AG20443 (cell line): ENCODE data around the gene HOXB1.

Source experiments
- DNase-seq: peaks from one replicate; pipeline ENCODE4 v3.0.0; 2012; ENCODE audit warnings: low spot score, mixed read lengths

HOXB1 gene

DNA sequence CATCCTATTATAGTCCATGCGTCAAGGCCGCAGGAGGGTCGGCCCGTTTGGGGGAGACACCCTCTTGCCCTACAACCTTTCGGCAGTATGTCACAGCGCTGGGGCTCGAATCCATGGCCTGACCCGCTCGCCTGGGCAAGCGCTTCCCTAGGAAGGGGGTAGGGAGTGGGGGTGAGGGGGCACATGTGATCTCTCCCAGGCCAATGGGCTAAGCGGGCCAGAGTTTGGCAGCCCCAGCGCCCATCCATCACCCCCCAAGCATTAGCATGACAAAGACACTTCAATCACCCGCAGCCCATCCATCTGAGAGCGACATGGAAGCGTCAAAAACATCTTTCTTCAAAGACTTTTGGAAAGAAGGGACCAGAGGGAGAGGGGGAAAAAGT lies at the start of gene HOXB1:
TSS of gene HOXB1 (minus strand) at position 125 of the 386 bp plus-strand sequence. CDS start at position 18, 107 bp downstream.
- DNase-seq = no peak

DNA sequence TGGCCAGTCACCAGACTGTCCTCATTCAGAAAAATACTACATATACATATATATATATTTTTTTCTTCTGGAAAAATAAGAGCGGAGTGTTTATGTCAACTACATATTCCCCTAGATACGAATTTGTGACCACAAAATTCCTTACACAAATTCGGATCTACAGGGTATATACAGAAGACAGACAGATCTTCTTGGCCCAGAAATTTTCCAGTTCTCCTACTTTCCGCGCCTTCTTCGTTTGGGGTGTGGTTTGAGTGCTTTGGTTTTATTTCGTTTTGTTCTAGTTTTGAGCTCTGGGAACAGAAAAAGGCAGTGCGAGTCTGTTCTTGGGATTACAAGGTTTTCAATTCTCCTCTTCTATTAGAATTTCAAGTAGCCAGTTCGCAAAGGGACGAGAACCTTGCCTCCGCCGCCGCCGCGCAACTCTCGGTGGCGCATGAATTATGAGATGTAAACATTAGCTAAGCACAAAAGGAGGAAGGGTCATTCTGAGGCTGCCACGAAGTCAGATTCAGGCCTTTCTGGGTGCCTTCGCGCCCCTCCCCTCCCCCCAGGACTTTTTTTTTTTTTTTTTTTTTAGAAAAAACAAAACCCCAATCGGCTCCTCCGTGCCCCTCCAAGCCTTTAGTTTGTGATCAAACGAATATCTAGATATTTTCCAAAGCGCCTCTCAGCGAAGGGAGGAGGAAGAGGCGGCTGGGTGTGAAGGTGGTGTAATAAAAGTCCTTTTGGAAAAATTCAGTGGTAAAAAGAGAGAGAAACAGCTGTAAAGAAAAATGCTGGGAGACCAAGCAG lies 49.1 kb upstream of the HOXB1 start:
- no peak for DNase-seq

DNA sequence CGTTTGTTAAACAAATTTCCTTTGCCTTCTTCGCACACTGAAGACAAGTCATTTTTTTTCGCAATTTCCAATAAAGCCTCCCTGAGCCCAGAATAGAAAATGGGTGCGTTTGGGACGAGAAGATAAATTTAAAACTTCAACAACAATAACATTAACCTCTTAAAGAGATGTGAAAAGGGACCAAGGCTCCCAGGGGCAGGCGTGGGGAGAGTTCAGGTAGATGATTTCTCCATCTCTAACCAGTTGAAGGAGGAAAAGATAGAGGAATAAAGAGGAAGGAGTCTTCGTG lies 48.6 kb upstream of the HOXB1 start:
- DNase-seq = no peak

DNA sequence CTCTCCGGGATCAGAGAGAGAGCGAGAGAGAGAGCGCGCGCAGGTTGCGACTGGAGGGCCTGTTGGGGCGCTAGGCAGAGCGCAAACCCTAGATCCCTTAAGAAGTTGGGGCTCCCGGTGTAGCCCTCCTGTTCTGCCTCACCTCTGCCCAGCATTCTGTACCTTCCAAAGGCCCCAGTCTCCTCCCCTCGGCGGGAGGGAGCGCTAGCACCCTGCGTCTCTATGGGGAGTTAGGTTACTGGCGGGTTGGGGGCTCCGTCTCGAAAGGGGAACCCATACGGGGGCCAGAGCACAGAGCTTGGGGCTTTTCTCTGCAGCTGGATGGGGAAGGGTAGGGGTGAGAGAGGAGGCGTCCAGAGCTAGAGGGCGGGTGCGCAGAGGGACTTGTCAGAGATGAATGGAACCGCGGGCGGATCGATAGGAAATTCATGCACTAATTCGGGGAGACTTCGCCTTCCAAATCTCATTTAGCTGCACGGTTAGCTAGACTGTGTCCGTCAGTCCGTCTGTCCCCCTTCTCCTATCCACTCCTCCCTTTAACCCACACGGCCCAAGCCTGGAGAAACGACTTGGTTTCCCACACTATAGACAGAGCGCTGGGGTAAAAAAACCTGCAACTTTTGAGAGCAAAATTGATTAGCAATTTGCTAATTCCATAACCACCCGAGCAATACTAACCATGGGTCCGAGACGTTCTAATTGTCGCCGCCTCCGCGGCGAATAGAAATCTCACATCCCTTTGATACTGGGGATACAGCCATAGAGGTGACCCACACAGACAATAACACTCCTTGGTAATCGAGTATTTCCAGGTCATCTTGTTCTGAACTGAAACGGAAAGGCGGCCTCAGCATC lies 48.0 kb upstream of the HOXB1 start:
- no peak for DNase-seq

DNA sequence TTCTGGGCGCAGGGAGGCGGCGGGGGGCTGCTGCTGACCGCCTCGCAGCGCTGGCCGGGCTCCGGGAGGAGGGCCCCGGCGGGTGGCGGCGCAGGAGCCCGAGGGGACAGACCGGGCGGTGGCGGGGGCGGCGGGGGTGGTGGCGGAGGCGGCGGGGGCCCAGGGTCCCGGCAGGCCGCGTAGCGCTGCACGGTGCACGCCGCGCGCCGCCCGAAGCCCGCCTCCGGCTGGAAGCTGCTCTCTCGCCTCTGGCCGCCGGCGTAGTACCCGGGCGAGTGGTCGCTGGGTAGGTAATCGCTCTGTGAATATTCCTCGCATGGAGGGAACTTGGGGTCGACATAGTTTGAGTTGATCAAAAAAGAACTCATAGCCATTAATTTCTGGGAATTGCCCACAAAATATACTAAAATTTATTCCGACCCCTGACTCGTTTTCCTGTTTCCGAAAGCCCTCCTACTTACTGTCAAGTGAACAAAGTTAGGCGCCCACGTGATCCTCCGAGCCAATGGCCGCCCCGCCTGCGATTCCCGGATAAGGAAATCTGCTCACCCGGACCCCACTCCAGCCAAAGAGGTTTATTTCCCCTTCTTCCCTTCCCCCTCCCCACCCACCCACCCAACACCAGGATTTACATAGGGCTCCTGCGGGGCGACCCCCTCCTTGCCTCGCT lies 47.3 kb upstream of the HOXB1 start, which contains the start of gene HOXB4:
TSS of gene HOXB4 (minus strand) at position 405 of the 670 bp plus-strand sequence. CDS start at position 374, 31 bp downstream.
- DNase-seq = peak; percentile 79

DNA sequence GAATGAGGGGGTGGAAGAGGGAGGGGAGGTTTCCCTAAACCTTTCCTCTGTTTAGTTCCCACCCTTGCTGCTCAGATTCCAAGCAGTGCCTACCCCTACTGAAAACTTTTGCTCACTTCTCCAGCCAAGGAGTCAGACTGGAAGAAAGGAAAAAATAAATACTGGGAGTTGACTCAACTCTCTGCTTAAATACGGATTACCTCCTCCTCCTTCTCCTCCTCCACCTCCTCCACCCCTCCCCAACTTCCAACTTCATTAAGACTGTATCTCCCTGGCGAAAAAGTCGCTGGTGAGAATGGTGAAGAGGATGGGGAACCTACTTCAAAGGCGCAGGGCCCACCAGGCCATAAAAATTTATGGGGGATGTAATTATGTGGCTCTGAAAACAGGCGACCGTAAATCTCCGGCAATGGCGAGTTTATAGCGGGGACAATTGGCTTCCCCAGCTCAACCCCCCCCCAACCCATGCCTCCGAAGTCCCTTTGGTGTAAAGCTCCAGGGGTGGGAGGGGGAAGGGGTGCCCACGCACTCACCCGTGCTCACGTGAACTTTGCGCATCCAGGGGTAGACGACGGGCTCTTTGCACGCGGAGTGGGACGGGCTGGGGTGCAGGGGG lies 46.6 kb upstream of the HOXB1 start:
- peak; percentile 40 for DNase-seq

DNA sequence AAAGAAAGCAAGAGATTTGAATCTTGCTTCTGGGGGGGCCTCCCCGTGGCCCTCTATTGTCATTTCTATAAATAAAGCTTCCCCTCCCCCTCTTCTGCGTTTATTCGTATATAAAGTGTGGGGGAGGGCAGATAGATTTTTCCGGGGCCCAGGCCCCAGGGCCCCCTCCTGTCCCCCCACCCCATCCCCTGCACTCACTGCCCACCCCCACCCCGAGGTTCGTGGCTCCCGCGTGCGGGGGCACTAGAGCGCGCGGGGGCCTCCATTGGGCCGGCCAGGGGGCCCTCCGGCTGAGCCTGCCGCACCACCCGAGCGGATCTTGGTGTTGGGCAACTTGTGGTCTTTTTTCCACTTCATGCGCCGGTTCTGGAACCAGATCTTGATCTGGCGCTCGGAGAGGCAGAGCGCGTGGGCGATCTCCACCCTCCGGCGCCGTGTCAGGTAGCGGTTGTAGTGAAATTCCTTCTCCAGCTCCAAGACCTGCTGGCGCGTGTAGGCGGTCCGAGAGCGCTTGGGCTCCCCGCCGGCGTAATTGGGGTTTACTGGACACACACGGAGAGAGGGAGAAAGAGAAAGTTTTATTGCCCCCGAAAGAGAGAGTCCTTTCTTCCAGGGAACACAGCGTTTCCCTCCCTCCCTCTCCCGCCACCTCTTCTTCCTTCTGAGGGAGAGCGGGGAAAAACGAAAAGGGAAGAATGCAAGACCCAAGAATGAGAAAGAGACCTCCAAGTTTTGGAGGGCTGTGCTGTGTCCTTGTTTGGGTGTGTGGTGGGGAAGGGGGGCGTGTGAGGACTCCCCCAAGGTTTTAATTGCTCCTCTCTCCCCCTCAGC lies 45.9 kb upstream of the HOXB1 start:
- DNase-seq = no peak

DNA sequence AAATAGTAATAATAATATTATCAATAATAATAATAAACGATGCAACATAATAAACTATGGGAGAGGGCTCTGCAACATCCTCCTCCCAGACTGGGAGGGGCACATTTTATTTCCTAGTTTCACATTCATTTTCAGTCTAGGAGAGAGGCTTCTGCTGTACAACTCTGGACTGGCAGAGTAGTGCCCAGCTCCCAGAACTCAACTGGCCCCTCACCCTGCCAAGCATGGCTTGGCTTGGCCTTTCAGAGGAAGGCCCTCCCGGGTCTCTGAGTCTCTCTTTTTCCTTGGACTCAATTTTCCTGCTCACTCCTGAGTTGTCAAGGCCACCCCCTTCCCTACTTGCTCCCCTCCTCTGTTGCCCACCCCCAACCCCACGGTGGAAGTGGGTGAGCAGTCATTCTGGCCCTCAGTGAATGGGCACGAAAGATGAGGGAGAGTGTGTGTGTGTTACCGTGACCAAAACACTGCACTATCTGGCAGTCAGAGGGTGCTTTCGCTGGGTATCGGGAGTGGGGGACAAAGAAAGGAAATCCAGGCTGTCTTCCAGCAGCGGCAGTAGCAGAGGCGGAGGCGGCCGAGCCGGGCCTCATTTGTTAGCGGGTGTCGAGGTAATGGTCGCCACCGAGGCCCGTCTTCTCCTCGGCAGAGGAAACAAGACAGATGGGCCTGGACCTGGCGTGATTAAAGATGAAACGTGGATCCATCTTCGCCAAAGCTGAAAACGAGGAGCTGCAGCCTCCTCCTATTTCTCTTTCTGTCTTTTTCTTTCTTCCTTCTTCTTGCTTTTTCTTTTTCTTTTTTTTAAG lies 45.1 kb upstream of the HOXB1 start:
- no peak for DNase-seq

DNA sequence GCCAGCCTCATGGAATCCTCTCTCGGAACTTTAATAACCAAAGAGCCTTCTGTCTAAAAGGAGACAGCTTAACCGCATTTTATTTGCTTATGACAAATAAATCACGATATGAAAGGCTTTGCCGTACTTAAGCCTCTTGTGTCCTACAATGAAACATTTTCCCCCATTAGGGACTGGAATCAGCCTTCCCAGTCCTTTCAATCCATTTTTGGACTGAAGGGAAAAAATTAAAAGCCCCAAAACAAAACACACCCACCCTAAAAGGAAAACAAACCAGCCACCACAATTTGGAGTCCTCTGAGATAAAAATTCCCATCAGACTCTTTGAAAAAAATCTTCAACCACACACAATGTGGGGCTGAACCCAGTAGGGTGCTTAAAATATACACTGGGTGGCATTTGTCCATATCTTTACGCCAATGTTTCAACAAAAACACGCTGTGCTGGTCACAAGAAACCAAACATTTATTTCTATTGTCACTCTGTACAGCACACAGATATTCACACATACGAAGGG lies 44.3 kb upstream of the HOXB1 start:
- DNase-seq = no peak

DNA sequence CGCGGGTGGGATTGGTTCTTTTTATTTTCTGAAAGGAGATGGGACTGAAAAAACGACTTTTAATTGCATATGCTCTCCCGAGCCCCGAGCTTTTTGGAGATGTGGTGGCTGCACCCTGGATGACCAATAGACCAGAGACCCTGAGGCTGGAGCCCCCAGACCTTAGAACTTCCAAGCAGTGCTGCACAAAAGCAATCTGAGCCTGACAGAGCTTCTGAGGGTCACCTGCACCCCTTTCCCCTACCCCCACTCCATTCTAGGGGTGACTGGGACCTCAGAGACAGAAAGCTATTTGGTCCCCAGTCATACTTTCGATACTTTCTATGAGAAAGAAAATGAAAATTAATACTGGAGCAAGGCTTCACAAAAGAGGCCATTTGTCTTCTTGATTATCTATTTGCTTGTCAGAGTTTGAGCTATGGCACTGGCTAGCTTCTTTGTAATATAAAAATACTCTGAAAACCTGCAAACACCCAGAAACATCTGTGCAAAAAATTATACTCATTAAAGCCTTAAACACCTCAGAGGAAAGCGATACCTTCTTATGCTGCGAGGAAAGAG lies 43.8 kb upstream of the HOXB1 start:
- DNase-seq = no peak

DNA sequence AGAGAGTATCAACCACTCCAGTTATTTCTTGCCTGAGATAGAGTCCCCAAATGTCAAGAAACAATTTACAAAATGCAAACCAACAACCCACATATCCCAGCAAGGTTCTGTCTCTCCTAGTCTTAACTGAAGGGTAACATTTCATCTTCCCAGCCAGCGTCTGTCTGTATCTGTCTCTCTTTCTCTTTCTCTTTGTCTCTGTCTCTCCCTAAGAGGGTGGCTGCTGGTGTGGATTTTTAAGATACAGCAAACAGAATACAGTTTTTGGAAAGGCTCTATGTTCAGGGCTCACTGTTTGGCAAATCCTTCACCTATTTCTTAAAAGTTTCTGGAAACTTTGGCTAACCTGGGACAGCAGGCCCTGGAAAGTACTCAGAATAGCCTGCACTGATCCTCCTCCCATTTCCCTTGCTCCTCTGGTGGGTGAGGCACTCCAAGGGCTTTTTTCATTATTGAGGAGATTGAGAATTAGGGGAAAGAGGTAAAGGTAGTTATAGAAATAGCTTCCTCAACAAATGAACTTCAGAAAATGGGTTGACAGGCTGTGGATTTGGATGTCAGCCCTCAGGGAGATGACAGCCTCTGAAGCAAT lies 41.1 kb upstream of the HOXB1 start:
- DNase-seq = no peak

DNA sequence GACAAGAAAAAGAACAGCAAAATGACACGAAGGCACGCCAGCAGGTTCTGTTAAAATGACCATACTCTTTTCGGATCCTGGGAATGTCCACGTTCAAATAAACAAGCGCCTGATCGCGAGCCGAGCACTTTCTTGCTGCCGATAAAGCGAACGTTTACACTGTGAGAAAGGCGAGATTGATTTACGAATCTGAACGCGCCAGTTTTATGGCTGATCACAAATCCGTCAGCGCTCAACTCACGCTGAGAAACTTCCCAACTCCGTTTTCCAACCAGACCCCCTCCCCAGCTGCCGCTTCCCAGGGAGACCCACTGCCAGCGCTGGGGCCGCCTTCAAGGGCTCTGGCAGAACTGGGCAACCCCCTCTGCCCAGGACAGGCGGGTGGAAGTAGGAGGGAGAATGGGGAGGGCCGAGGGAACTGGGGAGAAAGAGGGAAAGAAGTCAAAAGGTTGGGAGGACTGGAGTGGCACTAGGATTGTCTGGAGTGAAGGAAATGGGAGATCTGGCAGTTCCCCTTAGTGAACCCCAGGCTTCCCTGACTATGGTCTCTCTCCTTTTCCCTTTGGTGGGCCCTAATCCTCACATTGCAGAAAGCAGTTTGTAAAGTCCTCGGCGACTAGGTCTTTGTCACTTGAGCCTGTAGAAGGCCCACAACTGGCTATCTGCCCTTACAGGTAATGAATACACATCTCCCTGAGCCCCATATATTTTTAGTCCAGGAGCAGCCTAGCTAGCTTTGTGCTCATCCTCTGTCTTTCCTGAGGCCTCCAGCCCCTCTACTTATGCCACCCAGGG lies 40.4 kb upstream of the HOXB1 start:
- DNase-seq = no peak

DNA sequence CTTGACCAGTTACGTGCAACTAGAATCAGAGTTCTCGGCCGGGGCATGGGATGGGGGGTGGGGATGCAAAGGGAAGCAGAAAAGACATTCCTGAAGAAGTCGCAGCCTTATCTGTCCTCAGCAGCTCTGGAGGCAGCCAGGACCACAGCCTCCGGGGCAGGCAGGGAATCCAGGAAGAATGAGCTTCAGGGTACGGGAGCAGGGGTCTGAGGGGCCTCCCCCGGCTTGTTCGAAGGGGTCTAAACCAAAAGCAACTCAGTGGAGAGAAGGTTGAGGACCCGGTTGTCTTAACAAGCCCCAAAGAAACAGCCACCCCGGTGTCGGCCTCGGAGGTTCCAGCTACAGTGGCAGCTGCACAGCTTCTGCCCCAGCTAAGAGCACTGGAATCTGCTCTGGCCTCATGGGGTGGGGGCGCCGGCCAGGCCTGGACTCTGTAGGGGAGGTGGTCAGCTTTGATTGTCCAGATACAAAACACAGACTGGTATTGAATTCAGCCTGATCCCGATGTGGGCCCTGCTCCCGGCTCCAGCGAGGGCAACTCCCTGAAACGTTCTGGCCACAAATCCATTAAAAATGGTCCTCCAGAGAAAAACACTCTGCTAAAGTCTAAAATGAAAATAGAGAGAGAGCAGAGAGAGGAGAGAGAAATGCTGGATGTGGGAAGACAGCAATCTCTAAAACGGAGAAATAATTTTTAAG lies 39.7 kb upstream of the HOXB1 start:
- peak; percentile 30 for DNase-seq

DNA sequence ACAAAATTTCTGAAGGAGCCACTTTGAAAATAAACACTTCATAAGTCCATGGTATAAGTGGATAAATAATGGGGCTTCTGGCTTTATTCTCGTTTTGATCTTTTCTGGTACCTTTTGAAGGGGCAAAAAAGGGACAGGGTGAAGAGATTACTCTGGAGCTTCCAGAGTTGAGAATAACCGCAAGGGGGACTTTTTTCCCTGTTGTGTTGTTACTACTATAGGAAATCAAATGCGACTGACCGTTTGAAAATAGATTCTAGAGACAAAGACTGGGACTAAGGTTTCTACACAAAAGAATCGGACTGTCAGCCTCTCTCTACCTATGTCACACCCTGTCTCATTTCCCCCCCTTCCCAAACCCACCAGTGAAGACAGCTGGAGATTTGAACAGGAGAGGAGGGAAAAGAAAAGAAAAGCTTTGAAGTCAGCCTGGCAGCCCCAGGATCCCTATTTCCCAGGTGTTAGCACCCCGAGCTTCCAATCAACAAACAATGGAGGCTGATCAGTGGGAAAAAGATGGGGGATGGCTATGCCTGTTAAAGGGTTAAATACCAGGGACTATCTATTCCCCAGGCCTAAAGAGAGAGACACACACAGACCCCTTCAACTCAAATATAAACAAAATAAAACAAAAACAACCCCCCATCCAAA lies 39.0 kb upstream of the HOXB1 start:
- no peak for DNase-seq

DNA sequence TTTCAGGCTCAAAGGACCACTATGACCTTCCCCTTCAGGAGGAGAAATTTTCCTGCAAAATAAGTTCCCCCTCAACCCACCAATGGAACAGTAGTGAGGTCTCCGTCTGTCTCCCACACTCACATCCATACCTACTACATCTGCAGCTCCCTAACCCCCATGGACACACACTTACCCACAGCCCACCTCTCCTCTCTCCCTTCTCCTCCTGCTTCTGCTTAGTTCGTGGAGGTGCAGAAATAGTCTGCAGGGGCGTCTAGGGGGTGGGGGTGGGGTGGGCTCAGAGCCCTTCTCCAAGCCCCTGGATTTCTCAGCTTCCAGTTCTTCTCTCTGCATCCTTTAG lies 38.4 kb upstream of the HOXB1 start:
- DNase-seq = no peak

DNA sequence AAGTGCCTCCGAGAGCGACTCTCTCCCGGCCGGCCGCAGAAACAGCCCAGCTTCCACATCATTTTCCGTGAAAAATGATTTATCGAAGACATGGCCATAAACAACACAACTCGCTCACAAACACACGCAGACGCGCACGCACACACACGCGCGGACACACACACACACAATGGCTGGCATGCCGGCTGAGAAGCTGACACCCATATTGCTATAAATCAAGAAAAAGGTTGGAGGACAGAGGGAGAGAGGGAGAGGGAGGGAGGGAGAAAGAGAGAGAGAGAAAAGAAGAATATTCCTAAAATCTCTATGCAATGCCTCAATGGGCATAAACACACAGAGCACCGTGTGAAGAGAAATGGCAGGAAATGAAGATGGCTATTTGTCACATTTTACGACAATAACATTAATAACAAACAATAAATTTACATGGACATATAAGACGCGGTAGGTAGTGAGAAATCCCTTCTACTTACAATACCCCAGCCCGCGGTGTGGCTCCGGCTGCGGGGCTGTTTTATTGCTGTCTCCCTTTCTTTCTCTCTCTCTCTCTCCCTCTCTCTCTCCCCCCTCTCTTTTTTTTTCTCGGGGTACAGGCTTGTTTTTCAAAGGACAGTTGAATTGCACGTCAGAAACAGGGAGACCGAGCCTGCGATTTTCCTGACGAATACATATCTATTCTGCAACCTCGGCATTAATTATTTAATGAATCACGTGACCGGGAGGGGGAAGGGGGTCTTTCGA lies 37.9 kb upstream of the HOXB1 start:
- DNase-seq = peak; percentile 26
